Upper lobe of left lung (tissue), 4 donors: ENCODE results near the gene TTC9C.

Experiments used
- CTCF ChIP-seq, 6 experiments: fragments of 450-650 bp in 4 of 6; fragments of 200-600 bp in 2 of 6; sonication (generic) in 2 of 6; IDR thresholded peaks; one replicate each; pipeline ENCODE4 v1.5.1; 2016 to 2019; ENCODE audit warnings: antibody characterized with exemption in 6 of 6
- POLR2A ChIP-seq, 4 donors: fragments of 450-650 bp; IDR thresholded peaks; one replicate each; pipeline ENCODE4 v1.5.1; 2016 to 2017; ENCODE audit warnings: antibody characterized with exemption in 4 of 4, mild to moderate bottlenecking in 2 of 4
- POLR2AphosphoS5 ChIP-seq, 2 donors: sonication (generic); formaldehyde crosslinking; IDR thresholded peaks; one replicate each; pipeline ENCODE4 v1.5.1; 2017; ENCODE audit warnings: antibody characterized with exemption in 2 of 2

GRCh38 chr11:62775646-62776045 lies 47.4 kb downstream of the TTC9C start:
- TF ChIP-seq CTCF (IDR thresholded peaks at IDR 0.05): no peak
- no peak for TF ChIP-seq POLR2A (IDR thresholded peaks at IDR 0.05)
- no peak for TF ChIP-seq POLR2AphosphoS5 (IDR thresholded peaks at IDR 0.05)
